GM21619 (cell line): ENCODE results near the gene ABCD3.
"Not testable (repeated sequence)": the region's sequence is repeated elsewhere in the genome, so short reads cannot be mapped to it uniquely, and the experiment has no call there.

ENCODE experiments used
- ATAC-seq: cut with Tn5 transposase; IDR thresholded peaks from one replicate; pipeline ENCODE4 v1.9.1; 2021; ENCODE audit not compliant: unreplicated experiment

ABCD3 gene

DNA sequence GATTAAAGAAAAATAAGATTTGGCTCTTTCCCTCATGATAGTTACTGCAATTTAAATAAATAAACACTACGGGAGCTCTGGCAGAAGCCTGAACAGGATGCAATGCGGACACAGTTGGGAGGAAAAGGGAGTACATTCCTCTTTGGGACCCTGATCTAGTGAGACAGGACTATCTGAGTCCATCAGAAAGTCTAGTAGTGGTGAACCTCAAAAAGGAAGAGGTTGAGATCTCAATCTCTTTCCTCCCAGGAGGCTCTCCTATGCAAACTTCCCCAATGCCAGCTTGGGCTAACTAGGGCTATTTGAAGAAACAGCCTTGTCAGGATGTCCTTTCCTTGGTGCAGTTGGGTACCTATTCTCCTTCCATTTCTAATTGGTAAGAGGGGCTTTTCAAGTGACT lies 4.9 kb upstream of the ABCD3 start:
- ATAC-seq, result no peak

DNA sequence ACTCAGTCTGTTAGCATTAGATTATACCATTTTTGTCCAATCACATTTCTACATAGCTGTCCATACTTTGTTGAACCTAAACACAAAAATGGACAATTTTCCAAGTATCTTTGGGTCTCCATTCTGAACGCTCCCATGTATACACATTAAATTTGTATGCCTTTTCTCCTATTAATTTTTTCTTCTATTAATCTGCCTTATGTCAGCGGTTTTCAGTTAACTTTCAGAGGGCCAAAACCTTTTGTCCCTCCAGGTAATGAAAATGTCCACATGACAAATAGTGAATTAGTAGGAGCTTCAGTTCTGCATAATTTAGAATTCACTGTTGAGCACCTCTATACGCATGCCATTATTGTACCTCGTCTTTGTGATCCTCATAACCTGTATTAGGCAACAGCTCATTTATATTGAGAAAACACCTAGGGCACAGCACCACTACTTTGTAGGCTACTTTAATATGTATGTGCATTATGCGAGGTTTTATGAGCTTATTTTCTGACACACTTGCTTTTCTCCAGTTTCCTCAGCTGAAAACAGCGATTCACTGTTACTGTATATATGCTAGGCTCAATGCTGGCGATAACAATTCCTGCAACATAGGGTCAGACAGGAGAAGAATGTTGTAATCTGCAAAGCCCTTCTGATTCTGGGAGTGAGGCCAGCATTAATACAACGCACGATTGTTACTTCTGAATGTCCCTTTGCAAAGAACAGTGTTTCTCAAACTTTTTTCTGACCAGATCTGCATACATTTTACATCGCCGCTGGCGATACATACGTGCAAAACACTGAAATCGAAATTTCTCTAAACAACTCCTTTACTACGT lies 1.1 kb upstream of the ABCD3 start:
- ATAC-seq, result no peak

DNA sequence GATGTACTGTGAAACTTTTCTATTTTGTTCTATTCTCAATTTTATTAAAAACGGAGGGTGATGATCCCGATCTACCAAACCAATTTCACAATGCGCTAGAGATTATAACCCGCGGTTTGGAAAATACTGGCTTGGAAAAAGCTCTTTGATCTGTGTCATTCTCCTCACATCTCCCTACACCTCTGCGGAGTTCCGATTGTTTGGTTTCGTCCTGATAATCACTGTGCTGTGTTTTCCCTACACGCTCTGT lies 536 bp upstream of the ABCD3 start:
- no peak for ATAC-seq

DNA sequence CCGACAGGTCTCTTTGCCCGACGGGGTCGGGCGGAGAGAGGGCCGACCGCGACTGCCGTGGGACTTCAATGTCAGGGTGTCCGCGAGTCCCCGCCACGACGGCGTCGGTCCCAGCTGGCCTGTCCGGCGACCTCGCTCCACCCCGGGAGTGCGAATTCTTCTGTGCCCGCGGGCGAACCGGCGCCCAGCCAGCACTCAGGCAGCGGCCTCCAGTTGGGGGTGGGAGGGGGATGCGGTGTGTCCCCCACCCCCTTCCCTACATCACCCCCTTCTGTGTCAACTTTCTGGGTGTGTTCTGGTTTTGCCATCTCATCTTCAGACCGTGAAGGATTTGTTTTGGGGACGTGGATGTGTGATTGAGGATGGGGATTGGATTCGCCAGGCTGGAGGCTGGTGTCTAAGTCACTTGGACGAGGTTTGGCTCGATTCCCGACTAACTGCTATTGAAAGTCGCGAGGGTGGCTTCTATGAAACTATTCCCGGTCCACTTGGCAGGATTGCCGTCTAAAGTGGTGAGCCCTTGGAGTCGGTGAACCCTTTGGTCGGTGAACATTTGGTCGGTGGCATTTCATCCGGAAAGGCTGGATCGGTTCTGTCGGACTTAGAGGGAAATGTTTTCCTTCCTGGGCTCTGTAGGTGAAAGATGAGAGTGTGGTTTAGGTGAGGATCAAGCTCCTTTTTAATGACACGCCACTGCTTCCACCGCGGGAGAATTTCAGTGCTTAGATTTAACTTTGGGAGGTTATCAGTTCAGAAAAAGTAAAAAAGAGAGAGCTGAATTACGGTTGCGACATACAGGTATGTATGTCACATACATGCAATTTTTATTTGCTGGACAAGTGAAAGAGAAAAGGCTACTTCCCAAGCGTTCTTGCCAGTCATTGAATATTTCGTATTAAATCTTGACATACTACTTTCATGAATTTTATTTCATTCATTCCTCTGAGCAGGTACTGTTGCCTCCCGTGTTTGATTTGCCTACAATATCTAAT lies 771 bp downstream of the ABCD3 start:
- peak; percentile 23 for ATAC-seq

DNA sequence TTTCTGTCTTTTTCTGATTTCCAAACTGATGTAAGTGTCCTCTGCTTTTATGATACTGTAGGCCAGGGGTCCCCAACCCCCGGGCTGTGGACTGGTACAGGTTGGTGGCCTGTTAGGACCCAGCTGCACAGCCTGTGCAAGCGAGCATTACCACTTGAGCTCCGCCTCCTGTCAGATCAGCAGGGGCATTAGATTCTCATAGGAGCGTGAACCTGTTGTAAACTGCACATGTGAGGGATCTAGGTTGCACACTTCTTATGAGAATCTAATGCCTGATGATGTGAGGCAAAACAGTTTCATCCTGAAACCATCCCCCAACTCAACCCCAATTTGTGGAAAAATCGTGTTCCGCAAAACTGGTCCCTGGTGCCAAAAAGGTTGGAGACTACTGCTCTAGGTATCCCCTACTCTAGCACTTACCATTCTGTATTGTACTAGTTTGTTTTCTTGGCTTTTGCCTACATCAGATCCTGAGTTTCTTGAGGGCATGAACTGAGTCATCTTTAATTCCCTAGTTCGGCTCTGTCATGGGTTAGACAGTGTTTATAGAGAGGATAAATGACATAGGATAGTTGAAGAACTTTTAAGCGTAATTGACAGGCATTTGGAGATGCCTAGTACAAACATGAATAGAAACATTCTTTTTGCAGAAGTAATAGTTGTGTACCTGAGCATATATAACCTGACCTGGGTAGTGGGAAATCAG lies 4.1 kb downstream of the ABCD3 start:
- ATAC-seq, result no peak

DNA sequence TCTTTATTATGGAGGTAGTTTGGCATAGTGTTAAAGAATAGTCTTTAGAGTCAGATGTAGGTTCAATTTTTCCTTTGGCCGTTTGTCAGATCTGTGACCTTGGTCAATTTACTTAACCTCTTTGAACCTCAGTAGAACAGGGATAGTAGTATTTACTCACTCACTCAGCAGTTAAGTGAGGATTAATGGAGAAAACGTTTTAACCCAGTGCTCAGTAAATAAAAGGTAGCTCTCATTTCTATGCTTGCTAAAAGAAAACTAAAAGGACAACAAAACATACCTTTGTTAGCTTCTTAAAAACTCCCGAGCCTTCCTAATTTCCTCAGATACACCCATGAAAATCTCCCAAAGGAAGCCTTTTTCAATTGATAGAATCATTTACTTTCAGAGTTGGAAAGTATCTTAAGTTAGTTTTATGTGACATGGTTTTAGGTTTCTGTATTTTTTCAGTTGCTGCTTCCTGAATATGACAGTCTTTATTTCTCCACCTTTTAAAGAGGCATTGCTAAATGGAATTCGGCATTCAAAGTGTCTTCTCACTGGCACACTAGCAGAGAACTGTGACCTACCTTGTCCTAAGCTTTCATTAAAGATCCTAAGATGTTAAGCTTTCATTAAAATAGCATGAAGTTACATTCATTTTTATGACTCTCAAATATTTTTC lies 7.8 kb downstream of the ABCD3 start:
- ATAC-seq, result no peak

DNA sequence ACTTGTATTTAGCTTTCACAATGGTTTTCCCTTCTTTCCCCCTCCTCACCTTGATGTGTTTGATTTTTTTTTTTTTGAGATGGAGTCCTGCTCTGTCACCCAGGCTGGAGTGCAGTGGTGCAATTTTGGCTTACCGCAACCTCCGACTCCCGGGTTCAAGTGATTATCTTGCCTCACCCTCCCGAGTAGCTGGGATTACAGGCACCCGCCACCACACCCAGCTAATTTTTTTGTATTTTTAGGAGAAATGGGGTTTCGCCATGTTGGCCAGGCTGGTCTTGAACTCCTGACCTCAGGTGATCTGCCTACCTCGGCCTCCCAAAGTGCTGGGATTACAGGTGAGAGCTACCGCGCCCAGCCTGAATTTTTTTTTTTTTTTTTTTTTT lies 8.3 kb downstream of the ABCD3 start:
- ATAC-seq, result not testable (repeated sequence)

DNA sequence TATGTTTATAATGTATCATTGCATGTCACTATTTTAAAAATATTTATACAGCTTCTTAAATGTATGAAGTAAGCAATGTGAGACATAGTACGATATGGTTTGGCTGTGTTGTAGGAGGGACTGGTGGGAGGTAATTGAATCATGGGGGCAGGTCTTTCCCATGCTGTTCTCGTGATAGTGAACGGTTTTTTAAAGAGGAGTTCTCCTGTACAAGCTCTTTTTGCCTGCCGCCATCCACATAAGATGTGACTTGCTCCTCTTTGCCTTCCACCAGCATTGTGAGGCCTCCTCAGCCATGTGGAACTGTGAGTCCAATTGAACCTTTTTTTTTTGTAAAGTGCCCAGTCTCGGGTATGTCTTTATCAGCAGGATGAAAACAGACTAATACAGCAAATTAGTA lies 10.3 kb downstream of the ABCD3 start:
- ATAC-seq, result no peak

DNA sequence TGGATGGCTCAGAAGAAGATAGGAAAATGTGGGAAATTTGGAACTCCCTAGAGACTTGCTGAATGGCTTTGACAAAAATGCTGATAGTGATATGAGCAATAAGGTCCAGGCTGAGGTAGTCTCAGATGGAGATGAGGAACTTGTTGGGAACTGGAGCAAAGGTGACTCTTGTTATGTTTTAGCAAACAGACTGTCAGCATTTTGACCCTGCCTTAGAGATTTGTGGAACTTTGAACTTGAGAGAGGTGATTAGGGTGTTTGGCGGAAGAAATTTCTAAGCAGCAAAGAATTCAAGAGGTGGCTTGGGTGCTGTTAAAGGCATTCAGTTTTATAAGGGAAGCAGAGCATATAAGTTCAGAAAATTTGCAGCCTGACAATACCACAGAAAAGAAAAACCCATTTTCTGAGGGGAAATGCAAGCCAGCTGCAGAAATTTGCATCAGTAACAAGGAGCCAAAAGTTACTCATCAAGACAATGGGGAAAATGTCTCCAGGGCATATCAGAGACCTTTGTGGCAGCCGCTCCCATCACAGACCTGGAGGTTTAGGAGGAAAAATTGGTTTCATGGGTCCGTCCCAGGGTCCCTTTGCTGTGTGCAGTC lies 10.8 kb downstream of the ABCD3 start:
- ATAC-seq, result not testable (repeated sequence)

DNA sequence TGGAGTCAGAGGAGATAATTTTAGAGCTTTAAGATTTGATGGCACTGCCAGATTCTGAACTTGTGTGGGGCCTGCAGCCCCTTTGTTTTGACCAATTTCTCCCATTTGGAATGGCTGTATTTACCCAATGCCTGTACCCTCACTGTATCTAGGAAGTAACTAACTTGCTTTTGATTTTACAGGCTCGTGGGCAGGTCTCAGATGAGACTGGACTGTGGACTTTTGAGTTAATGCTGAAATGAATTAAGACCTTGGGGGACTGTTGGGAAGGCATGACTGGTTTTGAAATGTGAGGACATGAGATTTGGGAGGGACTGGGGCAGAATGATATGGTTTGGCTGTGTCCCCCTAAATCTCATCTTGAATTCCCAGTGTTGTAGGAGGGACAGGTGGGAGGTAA lies 11.9 kb downstream of the ABCD3 start:
- not testable (repeated sequence) for ATAC-seq

DNA sequence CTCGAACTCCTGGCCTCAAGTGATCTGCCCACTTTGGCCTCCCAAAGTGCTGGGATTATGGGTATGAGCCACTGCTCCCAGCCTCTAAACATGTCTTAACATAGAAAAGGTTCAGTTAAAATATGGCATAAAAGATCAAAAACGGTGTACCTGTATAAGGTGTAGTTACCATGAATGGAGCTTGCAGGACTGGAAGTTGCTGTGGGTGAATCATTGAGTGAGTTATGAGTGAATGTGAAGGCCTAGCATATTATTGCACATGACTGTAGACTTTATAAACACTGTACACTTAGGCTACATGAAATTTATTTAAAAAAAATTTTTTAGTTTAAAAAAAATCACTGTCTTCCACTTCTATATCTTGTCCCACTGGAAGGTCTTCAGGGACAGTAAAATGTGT lies 15.7 kb downstream of the ABCD3 start:
- ATAC-seq, result no peak

DNA sequence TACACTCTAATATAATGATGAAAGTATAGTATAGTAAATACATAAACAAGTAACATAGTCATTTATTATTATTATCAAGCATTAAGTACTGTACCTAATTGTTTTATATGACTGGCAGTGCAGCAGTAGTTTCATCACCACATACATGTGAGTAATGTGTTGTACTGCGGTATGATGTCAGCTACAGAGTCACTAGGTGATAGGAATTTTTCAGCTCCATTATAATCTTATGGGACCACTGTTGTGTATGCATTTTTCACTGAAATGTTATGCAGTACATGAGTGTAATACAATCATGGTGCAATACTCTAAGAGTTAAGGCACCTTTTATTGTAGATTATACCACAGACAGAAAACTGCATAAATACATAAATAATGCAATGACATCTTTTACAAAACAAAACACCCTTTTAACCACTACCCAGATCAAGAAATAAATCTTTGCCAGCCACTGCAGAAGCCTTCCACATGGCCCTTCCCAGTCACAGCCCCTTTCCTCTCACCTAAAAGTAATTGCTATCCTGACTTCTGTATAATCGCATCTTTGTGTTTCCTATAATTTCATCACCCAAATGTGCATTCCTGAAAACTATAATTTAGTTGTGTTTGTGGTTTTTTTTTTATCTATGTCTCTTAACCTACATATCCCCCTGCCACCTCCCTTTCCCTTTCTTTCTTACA lies 16.3 kb downstream of the ABCD3 start:
- no peak for ATAC-seq

DNA sequence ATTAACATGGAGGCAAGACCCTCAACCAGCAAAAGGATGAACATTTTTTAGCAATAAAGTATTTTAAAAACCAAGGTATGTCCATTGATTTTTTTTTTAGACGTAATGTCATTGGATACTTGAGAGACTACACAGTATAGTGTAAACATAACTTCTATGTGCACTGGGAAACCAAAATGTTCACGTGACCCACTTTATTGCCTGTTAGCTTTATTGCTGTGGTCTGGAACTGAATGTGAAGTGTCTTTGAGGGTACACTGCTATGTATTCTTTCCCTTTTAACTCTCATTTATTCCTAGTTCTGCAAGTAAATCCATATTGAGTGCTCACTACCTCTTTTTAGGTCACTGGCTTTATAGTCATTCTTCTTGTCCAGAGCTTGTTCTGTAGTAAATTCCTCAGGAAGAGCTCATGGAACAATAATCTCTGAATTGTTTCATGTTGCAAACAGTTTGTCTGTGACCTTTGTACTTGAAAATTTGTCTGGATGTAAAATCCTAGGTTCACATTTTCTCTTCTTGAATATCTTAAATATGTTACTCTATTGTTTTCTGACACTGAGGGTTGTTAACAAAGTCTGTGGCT lies 20.6 kb downstream of the ABCD3 start:
- no peak for ATAC-seq

DNA sequence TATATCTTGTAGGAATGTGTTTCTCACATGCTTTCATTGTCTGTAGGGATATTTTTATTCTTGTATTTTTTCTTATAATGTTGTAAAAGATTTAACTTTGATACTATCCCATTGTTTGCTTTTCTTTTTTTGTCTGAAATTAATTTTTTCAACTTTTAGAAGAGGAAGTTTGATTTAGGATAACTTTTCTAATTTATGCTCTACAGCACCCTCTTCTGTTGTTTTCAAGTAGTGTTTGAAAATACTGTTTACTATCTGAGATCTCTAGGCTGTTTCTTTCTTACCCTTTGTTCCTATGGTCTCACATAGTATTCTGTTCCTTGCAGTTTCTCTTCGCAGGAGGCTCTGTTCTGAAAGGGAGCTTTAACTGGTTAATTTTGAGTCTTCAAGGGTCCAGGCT lies 21.9 kb downstream of the ABCD3 start:
- ATAC-seq, result no peak

DNA sequence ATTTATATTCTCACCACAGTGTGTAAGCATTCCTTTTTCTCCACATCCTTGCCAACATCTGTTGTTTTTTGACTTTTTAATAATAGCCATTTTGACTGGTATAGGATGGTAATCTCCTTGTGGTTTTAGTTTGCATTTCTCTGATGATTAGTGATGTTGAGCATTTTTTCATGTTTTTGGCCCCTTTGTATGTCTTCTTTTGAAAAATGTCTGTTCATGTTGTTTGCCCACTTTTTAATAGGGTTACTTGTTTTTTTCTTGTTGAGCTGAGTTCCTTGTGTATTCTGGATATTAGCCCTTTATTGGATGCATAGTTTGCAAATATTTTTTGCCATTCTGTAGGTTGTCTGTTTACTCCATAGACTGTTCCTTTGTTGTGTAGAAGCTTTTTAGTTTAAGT lies 24.9 kb downstream of the ABCD3 start:
- not testable (repeated sequence) for ATAC-seq

DNA sequence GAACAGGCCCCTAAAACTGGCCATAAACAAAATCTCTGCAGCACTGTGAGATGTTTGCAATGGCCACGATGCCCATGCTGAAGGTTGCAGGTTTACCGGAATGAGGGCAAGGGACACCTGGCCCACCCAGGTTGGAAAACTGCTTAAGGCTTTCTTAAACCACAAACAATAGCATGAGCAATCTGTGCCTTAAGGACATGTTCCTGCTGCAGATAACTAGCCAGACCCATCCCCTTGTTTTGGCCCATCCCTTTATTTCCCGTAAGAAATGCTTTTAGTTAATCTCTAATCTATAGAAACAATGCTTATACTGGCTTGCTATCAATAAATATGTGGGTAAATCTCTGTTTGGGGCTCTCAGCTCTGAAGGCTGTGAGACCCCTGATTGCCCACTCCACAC lies 26.6 kb downstream of the ABCD3 start:
- not testable (repeated sequence) for ATAC-seq

DNA sequence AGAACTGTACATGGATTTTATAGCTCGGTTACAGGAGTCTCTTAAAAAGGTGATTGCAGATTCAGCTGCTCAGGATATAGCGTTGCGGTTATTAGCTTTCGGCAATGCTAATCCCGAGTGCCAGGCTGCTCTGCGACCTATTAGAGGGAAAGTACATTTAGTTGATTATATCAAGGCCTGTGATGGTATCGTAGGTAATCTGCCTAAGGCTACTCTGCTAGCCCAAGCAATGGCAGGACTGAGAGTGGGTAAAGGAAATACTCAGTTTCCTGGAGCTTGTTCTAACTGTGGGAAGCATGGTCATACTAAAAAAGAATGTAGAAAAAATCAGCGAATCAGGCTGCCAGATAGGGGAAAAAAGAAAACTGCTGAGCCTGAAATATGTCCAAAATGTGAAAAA lies 27.5 kb downstream of the ABCD3 start:
- not testable (repeated sequence) for ATAC-seq

DNA sequence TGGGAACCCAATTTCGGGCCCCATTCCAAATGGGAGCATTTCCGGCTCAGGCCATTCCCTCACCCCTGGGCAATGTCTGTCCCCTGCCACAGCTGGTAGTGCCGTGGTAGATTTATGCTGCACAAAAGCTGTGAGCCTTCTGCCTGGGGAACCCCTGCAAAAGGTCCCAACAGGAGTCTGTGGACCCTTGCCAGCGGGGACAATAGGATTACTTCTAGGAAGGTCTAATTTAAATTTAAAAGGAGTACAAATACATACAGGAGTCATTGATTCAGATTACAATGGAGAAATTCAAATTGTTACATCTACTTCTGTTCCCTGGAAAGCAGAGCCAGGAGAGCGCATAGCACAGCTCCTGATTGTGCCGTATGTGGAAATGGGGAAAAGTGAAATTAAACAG lies 28.0 kb downstream of the ABCD3 start:
- not testable (repeated sequence) for ATAC-seq

DNA sequence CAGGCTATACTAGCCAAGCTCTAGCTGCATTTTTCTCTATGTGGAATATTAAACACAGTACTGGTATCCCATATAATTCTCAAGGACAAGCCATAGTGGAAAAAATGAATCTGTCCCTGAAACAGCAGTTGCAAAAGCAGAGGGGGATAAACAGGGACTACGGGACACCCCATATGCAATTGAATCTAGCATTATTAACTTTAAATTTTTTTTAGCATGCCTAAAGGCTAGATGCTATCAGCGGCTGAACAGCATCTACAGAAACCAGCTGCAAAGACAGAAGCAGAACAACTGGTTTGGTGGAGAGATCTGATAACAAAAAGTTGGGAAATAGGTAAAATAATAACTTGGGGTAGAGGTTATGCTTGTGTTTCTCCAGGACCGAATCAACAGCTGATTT lies 30.6 kb downstream of the ABCD3 start:
- ATAC-seq, result not testable (repeated sequence)

DNA sequence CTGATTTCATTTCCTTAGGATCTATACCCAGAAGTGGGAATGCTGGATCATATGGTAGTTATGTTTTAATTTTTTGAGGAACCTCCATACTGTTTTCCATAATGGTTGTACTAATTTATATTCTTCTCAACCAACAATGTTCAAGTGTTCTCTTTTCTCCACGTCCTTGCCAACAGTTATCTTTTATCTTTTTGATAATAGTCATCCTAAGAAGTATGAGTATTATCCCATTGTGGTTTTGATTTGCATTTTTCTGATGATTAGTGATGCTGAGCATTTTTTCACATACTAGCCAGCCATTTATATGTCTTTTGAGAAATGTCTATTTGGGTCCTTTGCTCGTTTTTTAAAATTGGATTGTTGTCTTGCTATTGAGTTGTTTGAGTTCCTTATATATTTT lies 38.5 kb downstream of the ABCD3 start:
- no peak for ATAC-seq
